PC-9 (cell line): Measurements from ENCODE around the gene DISP3.

Experiments used
- EZH2 ChIP-seq: fragments of 200-600 bp; sonication (generic); IDR thresholded peaks from 2 replicates; pipeline ENCODE4 v1.8.0; 2017; ENCODE audit warnings: antibody characterized with exemption, low read depth
- TF ChIP-seq, protein P1 (sequence below): fragments of 200-600 bp; sonication (generic); conservative IDR thresholded peaks from 2 replicates; pipeline ENCODE4 v1.6.1; 2017; ENCODE audit warnings: mixed run types, antibody characterized with exemption, mild to moderate bottlenecking, moderate library complexity

DNA sequence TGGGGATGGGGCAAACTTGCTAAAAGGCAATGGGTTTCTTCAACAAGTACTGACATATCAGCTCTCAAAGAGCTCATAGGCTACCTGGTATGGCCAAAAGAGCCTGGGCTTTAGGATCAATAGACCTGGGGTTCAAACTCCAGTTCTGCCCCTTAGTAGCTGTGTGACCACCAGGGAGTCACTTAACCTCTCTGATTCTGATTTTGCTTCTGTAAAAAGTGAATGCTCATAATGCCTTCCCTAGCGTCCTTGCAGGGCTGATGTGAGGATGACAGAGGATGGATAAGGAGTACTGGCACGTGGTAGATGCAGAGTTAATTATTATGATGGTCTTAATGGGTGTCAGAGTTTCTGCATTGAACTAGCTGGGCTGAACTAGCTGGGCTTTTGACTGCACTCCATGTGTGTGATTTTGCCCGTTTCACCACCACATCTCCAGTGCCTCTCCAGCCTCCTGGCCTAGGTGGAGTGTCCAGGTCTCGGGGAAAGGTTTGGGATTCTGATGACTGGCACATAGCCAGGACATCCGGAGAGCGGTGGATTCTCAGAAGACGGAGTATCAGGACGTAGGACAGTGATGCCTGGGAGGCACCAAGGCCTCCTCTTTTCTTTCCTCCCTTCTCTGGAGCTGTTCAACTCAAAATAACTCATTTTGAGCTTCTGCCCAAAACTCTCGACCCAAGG is 15.2 kb downstream of the DISP3 start:
- TF ChIP-seq, protein P1, sequence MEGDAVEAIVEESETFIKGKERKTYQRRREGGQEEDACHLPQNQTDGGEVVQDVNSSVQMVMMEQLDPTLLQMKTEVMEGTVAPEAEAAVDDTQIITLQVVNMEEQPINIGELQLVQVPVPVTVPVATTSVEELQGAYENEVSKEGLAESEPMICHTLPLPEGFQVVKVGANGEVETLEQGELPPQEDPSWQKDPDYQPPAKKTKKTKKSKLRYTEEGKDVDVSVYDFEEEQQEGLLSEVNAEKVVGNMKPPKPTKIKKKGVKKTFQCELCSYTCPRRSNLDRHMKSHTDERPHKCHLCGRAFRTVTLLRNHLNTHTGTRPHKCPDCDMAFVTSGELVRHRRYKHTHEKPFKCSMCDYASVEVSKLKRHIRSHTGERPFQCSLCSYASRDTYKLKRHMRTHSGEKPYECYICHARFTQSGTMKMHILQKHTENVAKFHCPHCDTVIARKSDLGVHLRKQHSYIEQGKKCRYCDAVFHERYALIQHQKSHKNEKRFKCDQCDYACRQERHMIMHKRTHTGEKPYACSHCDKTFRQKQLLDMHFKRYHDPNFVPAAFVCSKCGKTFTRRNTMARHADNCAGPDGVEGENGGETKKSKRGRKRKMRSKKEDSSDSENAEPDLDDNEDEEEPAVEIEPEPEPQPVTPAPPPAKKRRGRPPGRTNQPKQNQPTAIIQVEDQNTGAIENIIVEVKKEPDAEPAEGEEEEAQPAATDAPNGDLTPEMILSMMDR: no peak
- TF ChIP-seq EZH2: no peak
